ENCODE results near the gene FBXL14.

The FBXL14 gene

DNA sequence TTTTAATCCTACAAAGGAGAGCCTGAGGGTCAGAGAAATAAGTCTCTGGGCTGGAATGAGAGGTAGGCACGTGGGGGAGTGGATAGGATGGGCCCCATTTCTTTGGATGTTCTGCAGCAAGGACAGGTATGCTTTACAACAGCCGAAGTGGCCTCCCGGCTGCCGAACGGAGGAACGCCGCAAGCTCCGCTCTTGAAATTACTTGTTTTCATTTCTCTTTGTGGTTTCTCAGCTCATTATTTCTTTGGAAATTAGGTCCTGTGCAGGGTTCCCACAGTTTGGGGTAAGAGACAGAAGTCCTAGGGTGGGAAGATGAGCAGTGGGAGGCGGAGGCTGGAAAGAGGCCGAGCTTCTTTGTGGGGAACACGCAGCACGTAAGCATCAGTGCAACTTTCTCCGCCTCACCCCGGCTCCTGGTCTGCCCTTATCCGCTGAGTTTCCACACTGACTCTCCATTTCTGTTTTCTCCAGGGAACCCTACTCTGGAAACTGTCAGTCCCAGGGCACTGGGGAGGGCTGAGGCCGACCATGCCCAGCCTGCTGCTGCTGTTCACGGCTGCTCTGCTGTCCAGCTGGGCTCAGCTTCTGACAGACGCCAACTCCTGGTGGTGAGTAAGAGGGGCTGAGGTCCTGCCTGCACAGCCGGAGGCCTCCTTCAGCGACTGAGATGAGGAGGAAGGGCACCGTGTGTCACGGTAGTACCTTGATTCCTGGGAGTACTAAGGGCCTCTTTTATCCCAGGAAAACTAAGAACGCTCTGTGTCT lies 36.6 kb upstream of the FBXL14 start:
- TF ChIP-seq, protein P1, sequence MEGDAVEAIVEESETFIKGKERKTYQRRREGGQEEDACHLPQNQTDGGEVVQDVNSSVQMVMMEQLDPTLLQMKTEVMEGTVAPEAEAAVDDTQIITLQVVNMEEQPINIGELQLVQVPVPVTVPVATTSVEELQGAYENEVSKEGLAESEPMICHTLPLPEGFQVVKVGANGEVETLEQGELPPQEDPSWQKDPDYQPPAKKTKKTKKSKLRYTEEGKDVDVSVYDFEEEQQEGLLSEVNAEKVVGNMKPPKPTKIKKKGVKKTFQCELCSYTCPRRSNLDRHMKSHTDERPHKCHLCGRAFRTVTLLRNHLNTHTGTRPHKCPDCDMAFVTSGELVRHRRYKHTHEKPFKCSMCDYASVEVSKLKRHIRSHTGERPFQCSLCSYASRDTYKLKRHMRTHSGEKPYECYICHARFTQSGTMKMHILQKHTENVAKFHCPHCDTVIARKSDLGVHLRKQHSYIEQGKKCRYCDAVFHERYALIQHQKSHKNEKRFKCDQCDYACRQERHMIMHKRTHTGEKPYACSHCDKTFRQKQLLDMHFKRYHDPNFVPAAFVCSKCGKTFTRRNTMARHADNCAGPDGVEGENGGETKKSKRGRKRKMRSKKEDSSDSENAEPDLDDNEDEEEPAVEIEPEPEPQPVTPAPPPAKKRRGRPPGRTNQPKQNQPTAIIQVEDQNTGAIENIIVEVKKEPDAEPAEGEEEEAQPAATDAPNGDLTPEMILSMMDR (IDR thresholded peaks at IDR 0.05; ENCODE audit: low read depth, low read length, missing control alignments): no peak
- no peak overlapping the region for H3K4me3 ChIP-seq (replicated peaks; ENCODE audit: low read depth, low read length)
- DNase-seq (ENCODE audit: extremely low read depth, low read depth): no peak

DNA sequence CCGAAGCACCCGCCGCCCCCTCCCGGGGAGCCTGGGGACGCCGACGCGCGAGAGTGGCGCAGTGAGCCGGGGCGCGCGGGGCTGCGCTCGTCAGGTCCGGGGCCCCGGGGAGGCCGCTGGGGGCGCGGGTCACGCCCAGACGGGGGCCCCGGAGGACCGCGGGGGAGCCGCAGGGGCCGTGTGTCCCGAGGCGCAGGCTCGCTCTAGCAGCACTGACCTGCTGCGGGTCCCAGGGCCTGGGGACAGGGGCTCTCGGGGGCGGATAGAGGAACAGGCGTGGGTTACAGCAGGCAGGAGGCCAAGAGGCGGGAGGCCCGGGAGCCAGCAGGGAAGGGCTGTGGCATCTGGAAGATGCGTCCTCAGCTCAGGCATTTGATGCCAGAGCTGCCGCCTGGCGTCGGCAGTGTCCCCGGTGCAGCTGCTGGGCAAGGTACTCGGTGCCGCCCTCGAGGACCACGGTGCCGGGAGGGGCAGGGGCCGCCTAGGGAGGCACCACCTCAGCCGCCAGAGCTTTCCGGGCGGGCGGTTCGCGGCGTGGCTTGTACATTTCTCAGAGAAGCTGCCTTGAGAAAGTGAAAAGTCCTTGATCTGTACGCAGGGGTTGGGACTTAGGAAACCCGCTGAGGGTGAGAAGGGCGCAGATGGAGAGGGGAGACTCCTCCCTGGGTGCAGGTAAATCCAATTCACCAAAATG lies 35.9 kb upstream of the FBXL14 start:
- TF ChIP-seq, protein P1 (IDR thresholded peaks at IDR 0.05; ENCODE audit: low read depth, low read length, missing control alignments): no peak
- no peak for DNase-seq (ENCODE audit: extremely low read depth, low read depth)
- H3K4me3 ChIP-seq (replicated peaks; ENCODE audit: low read depth, low read length): peak overlapping the region; percentile 27

DNA sequence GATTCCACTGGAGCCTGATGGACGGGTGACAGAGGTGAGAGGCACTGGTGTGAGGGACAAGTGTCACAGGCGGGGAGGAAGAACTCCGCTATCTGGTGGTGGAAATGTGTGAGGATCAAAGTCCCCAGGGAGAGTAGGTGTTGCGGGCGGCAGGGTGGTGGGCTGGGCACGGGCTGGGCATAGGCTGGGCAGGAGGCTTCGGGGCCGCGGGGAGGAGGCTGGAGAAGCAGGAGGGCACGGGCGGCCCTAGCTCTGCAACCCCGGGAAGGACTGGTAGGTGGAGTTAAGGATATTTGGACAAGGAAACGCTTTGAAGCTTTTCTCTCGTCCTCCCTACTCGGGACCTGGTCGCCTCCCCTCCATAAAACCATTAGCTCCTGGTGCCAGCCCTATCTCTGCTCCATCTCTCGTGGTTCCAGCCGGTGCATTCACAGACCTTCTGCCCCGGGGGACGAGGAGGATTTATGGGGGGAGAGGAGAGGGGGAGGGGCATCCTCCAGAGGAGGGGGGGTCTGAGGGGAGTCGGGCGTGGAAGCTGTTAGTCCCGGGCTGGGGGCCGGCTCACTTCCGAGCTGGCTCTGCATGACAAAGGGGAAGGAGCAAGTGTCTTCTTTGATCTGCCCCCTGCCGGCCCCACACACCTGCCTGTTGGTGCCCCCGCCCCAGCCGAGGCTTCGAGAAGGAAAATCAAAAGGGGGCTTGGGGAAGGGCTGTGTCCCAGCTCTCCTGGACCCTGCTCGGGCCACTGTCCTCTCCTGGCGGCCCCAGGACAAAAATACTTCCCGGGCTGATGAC lies 35.2 kb upstream of the FBXL14 start:
- peak overlapping the region; percentile 27 for H3K4me3 ChIP-seq (replicated peaks; ENCODE audit: low read depth, low read length)
- TF ChIP-seq, protein P1 (IDR thresholded peaks at IDR 0.05; ENCODE audit: low read depth, low read length, missing control alignments): no peak
- DNase-seq (ENCODE audit: extremely low read depth, low read depth): no peak

DNA sequence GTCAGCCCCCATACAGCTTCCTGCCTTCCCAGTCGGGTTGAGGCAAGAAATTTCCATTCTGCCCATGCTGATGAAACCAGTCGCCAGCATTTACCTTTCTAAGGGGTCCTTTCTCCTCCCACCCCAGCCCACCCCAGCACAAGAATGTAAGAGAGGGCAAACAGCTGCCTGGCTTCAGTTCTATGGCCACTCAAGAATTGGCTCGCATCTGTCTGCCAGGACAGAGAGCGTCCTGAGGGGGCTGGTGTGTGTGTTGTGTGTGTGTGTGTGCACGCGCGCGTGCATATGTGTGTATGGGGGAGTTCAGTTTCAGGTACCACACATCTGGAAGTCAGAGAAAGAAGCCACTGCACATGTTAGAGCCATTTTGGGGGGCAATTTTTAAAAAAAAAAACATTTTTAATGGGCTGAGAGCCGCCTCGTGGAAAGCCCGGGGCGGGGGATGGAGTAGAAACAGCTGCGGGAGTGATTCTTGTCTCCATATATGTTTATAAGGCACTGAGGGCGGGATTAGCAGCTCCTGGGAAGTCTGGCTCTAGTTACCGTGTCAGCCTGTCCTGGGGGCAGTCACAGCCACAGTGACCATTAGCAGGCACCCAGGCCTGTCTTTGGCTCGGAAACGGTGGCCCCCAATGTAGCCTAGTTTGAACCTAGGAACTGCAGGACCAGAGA lies 34.4 kb upstream of the FBXL14 start, which contains the start of gene WNT5B:
TSS of gene WNT5B (plus strand) at position 566 of the 672 bp plus-strand sequence. CDS start 2,124 bp downstream, outside the sequence.
- TF ChIP-seq, protein P1 (IDR thresholded peaks at IDR 0.05; ENCODE audit: low read depth, low read length, missing control alignments): no peak
- peak within 1 kb of the TSS; percentile 27 for H3K4me3 ChIP-seq (replicated peaks; ENCODE audit: low read depth, low read length)
- DNase-seq (ENCODE audit: extremely low read depth, low read depth): no peak

GRCh38 chr12:1622406-1622805 lies 28.0 kb upstream of the FBXL14 start:
- H3K4me3 ChIP-seq (replicated peaks; ENCODE audit: low read depth, low read length): no peak overlapping the region
- no peak for DNase-seq (ENCODE audit: extremely low read depth, low read depth)
- TF ChIP-seq, protein P1 (IDR thresholded peaks at IDR 0.05; ENCODE audit: low read depth, low read length, missing control alignments): no peak

DNA sequence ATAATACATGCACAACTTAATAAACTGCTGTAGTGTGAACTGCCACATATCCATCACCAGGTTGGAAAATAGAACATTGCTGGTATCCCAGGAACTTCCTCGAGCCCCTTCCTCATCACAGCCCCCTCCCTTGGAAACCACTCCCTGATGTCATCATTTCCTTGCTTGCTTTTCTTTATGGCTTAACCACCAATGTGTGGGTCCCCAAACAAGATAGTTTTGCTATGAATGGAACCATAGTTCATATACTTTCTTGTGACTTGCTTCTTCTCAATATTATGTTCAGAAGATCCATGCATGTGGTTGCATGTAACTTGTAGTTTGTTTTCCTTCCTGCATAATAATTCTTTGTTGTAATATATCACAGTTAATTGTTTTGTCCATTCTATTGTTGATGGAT lies 25.7 kb upstream of the FBXL14 start:
- H3K4me3 ChIP-seq (replicated peaks; ENCODE audit: low read depth, low read length): no peak overlapping the region
- no peak for DNase-seq (ENCODE audit: extremely low read depth, low read depth)
- TF ChIP-seq, protein P1 (IDR thresholded peaks at IDR 0.05; ENCODE audit: low read depth, low read length, missing control alignments): no peak

Data from HFF-Myc (cell line).